SK-N-SH (cell line): ENCODE results near the gene SSTR3. TPM values are rescaled to one million over a fixed set of nuclear protein-coding genes. Genes with fewer than 3 reads are reported as not detected.

ENCODE experiments used
- CTCF ChIA-PET: fragments of 300-600, 350-600 bp; formaldehyde crosslinking; extraction: SDS; loops from one replicate; lab custom pipeline; 2021; lab: Yijun Ruan, JAX
- POLR2A ChIA-PET: fragments of 350-600 bp; sonication (Branson Sonifier 250); formaldehyde crosslinking; extraction: SDS; loops from one replicate; lab custom pipeline; 2020; ENCODE audit warnings: antibody characterized with exemption, inconsistent platforms; lab: Yijun Ruan, JAX
- DNase-seq: peaks from one replicate; pipeline ENCODE4 v3.0.0; 2012
- H2AFZ ChIP-seq: fragments of 200-600 bp; sonication (generic); 2 replicates; pipeline ENCODE4 v1.8.1; 2016; ENCODE audit warnings: antibody characterized with exemption, mild to moderate bottlenecking, low read depth
- H3F3A ChIP-seq: fragments of 200-600 bp; sonication (generic); replicated peaks from 2 replicates; pipeline ENCODE3; 2016; ENCODE audit warnings: antibody characterized with exemption, mild to moderate bottlenecking; ENCODE audit not compliant: insufficient read depth
- H3K27ac ChIP-seq, 2 experiments: fragments of 200-500 bp in 1 of 2; fragments of 200-600 bp in 1 of 2; sonication (Bioruptor generic) in 1 of 2; sonication (generic), shearing (Covaris generic) in 1 of 2; 2 replicates each; pipeline versions ENCODE4 v1.5.1 to v1.6.1; 2014 to 2016; ENCODE audit warnings: low read depth in 2 of 2, inconsistent platforms in 1 of 2, low read length in 1 of 2, mild to moderate bottlenecking in 1 of 2, mixed read lengths in 1 of 2
- H3K27me3 ChIP-seq: fragments of 200-600 bp; sonication (generic), shearing (Covaris generic); 2 replicates; pipeline ENCODE4 v1.6.1; 2016; ENCODE audit warnings: mixed run types; ENCODE audit not compliant: insufficient read depth
- H3K36me3 ChIP-seq, 2 experiments: fragments of 200-500 bp in 1 of 2; fragments of 200-600 bp in 1 of 2; sonication (Bioruptor generic) in 1 of 2; sonication (generic) in 1 of 2; replicated peaks in 1 of 2; 2 replicates each; pipeline versions ENCODE3 to v1.5.1; 2014 to 2016; ENCODE audit warnings: low read length in 1 of 2, mild to moderate bottlenecking in 1 of 2; ENCODE audit not compliant: insufficient read depth in 2 of 2, control insufficient read depth in 1 of 2
- H3K4me1 ChIP-seq, 2 experiments: fragments of 200-500 bp in 1 of 2; fragments of 200-600 bp in 1 of 2; sonication (Bioruptor generic) in 1 of 2; sonication (generic), shearing (Covaris generic) in 1 of 2; 2 replicates each; pipeline versions ENCODE4 v1.5.1 to v1.6.1; 2014 to 2016; ENCODE audit warnings: low read depth in 1 of 2, low read length in 1 of 2, mixed run types in 1 of 2; ENCODE audit not compliant: insufficient read depth in 2 of 2, control insufficient read depth in 1 of 2
- H3K4me2 ChIP-seq: fragments of 200-600 bp; sonication (generic), shearing (Covaris generic); 2 replicates; pipeline ENCODE4 v1.6.1; 2017; ENCODE audit warnings: mixed run types
- H3K4me3 ChIP-seq, 2 experiments: fragments of 200-500 bp in 1 of 2; fragments of 200-600 bp in 1 of 2; sonication (Bioruptor generic) in 1 of 2; sonication (generic), shearing (Covaris generic) in 1 of 2; 2 replicates each; pipeline versions ENCODE4 v1.5.1 to v1.8.1; 2014 to 2016; ENCODE audit warnings: low read depth in 2 of 2, inconsistent platforms in 1 of 2, low read length in 1 of 2, mild to moderate bottlenecking in 1 of 2, mixed read lengths in 1 of 2, moderate library complexity in 1 of 2
- H3K79me2 ChIP-seq: fragments of 200-600 bp; sonication (generic); 2 replicates; pipeline ENCODE4 v1.8.1; 2017; ENCODE audit warnings: mild to moderate bottlenecking; ENCODE audit not compliant: insufficient read depth
- H3K9ac ChIP-seq: fragments of 200-600 bp; sonication (generic); 2 replicates; pipeline ENCODE4 v1.6.1; 2017; ENCODE audit warnings: mixed run types
- H3K9me2 ChIP-seq: fragments of 200-600 bp; sonication (generic); 2 replicates; pipeline ENCODE4 v1.6.1; 2017; ENCODE audit warnings: mixed run types
- H3K9me3 ChIP-seq: fragments of 200-600 bp; sonication (generic); 2 replicates; pipeline ENCODE4 v1.6.1; 2017; ENCODE audit warnings: mixed run types, mild to moderate bottlenecking, moderate library complexity
- H4K20me1 ChIP-seq: fragments of 200-600 bp; sonication (generic); 2 replicates; pipeline ENCODE4 v1.6.1; 2017; ENCODE audit warnings: mild to moderate bottlenecking, mixed run types; ENCODE audit not compliant: insufficient read depth
- CTCF ChIP-seq: fragments of 200-600 bp; sonication (generic); IDR thresholded peaks from 2 replicates; pipeline ENCODE4 v1.6.1; 2017; ENCODE audit warnings: antibody characterized with exemption, mild to moderate bottlenecking, moderate library complexity
- IRF3 ChIP-seq: fragments of 150-350 bp; IDR thresholded peaks from 2 replicates; pipeline ENCODE4 v1.6.1; 2016; ENCODE audit warnings: mild to moderate bottlenecking, low read depth, low read length
- MAX ChIP-seq: IDR thresholded peaks from 2 replicates; pipeline ENCODE4 v1.4.0; 2012; ENCODE audit warnings: low read depth
- SMC3 ChIP-seq: IDR thresholded peaks from 2 replicates; pipeline ENCODE4 v1.6.1; 2012; ENCODE audit warnings: low read depth, low read length, improper control_type of control experiment
- WGBS: methylation state at CpG from one replicate; pipeline ENCODE4 v1.1.6; 2017; ENCODE audit warnings: low lambda C conversion rate; 5-methylcytosine and 5-hydroxymethylcytosine counted together
- polyA plus RNA-seq, 3 experiments: library from polyadenylated mRNA; depleted of rRNA; stranded (reverse); fragments of >200 nt; gene quantifications; 2 replicates each; pipeline ENCODE4 v1.2.3, GENCODE V29; 2012

Gene SSTR3
- polyA plus RNA-seq, 1 of the 3 experiments (the other 2 are of a cell fraction): not detected

GRCh38 chr22:37240941-37241320 is 28.7 kb upstream of the SSTR3 start:
- Histone ChIP-seq H3K9ac (no peak overlapping the region), H3K27ac (no peak overlapping the region), H3K4me2 (no peak overlapping the region), H3K27me3 (no peaks in the 10 kb centered on the region), H3F3A (peaks cover 4% of the 10 kb centered on the region), H3K4me3 (no peak overlapping the region), H4K20me1 (no peaks in the 10 kb centered on the region), H3K4me1 (peaks cover 7 to 11% of the 10 kb centered on the region in 2 experiments; a peak in 3 of 4 replicates), H3K9me3 (no peaks in the 10 kb centered on the region), H3K9me2 (no peaks in the 10 kb centered on the region), H2AFZ (no peak overlapping the region), H3K36me3 (no peaks in the 10 kb centered on the region), H3K79me2 (no peaks in the 10 kb centered on the region)
- ChIA-PET POLR2A (no interaction called here), CTCF (interaction anchor here (1.2 to 14.4 kb wide), 6 partner anchors 11 to 385 kb away, joined by 3 to 124 read pairs (median 7); no protein-coding TSS in a partner anchor)
- WGBS: 94% methylated on average over 5 of the region's 7 CpGs
- DNase-seq: peak; percentile 19
- TF ChIP-seq SMC3: no peak

- H3K79me2 ChIP-seq: no peaks in the 10 kb centered on the region
These were observed 28.1 kb upstream of the SSTR3 start for GRCh38 chr22:37240240-37240940.

More at GRCh38 chr22:37240240-37240940, 28.1 kb upstream of the SSTR3 start:
- ChIA-PET CTCF (interaction anchor here (0.9 to 14.4 kb wide), 6 partner anchors 10 to 384 kb away, joined by 3 to 124 read pairs (median 4); no protein-coding TSS in a partner anchor), POLR2A (no interaction called here)
- Histone ChIP-seq H3F3A (no peaks in the 10 kb centered on the region), H3K27ac (no peak overlapping the region), H3K9me2 (no peaks in the 10 kb centered on the region), H4K20me1 (no peaks in the 10 kb centered on the region), H2AFZ (no peak overlapping the region), H3K9me3 (no peaks in the 10 kb centered on the region), H3K4me2 (no peak overlapping the region), H3K4me1 (peaks cover 7 to 11% of the 10 kb centered on the region in 2 experiments; a peak in 3 of 4 replicates), H3K36me3 (no peaks in the 10 kb centered on the region), H3K9ac (no peak overlapping the region), H3K27me3 (no peaks in the 10 kb centered on the region), H3K4me3 (no peak overlapping the region)
- no peak for DNase-seq
- TF ChIP-seq MAX (no peak), CTCF (no peak), IRF3 (no peak)
- 75% methylated on average over 5 of the region's 11 CpGs for WGBS
